Retinal pigment epithelial cell (primary cell): Measurements from ENCODE around the gene ANXA9.

Experiments used
- DNase-seq: peaks from one replicate; pipeline ENCODE4 v3.0.0-alpha.2; 2010; ENCODE audit warnings: low read depth
- H3K4me3 ChIP-seq: 2 replicates; pipeline ENCODE4 v1.5.1; 2011; ENCODE audit warnings: mild to moderate bottlenecking, low read length, control low read depth, moderate library complexity
- TF ChIP-seq, protein P1 (sequence below): conservative IDR thresholded peaks from 2 replicates; pipeline ENCODE4 v1.5.1; 2011; ENCODE audit warnings: low read depth, low read length, control low read depth, inconsistent platforms

The ANXA9 gene

DNA sequence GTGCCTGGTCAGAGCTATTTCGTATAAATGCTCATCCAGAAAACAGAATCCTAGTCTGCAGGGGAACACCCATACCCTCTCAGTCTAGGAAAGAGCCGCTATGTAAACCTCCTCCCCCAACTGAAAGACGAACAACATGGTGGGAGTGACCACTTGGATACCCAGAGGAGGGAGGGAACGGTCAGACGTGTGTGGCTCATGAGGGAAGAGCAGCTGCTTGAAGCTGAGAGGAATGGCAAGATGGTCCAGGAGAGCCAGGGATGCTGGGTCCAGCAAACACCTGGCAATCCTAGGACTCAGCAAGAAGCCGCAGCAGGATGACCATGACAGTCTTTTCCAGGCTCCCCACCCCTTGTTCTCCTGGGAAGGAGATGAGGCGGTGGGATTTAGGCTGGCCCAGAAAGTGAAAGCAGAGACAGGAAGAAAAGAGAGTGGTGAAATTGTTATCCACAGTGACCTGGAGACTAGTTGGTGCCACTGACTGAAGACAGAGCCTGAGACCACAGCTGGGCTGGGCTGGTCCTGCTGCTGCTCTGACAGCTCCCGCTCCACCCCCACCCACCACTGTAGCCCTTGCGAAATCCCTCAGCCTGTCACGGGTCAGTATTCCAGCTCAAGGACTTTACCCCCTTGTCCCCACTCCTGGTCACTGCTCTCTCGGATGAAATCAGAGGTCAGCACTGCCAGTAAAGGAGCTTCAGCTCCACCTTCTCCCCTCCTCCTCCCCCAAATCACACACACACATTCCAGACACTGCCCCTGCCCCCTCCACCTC lies 11.1 kb upstream of the ANXA9 start:
- no peak for DNase-seq
- peak overlapping the region; percentile 13 for H3K4me3 ChIP-seq

DNA sequence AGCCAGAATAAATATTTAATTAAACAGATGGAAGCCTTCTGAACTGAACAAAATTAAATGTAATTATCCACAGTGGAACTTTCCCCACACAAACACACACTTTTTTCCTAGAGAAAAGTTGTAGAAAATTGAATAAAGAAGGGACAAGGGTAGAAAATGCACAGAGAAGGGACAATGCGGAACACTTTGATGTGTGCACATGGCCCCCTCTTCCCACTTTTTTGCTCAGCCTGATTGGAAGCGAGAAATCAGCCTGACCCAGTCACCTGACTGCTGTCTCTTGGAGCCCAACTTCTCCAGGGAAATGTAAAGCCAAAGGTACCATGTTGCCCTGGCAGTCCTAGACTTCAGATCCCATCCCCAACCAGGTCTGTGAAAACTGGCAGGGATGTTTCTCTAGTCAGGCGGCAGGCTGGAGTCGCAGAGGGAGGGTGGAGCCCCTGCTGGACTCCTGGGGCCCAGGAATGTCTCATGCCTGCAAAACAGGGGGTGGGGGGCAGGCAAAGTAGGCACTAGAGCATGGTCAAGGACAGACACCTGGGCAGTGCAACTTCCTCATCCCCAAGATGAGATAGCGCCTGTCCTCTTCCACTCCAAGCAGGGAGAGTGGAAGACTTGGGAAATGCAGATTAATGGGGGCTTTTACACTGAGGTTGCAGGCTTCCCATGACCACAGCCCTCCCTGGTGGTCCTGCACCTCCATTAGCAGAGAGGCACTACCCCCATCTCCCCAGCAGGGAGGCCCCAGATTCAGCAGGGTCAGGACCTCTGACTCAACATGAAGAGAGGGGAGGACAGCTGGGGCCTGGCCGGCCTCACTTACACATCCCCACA lies 10.3 kb upstream of the ANXA9 start:
- TF ChIP-seq, protein P1, sequence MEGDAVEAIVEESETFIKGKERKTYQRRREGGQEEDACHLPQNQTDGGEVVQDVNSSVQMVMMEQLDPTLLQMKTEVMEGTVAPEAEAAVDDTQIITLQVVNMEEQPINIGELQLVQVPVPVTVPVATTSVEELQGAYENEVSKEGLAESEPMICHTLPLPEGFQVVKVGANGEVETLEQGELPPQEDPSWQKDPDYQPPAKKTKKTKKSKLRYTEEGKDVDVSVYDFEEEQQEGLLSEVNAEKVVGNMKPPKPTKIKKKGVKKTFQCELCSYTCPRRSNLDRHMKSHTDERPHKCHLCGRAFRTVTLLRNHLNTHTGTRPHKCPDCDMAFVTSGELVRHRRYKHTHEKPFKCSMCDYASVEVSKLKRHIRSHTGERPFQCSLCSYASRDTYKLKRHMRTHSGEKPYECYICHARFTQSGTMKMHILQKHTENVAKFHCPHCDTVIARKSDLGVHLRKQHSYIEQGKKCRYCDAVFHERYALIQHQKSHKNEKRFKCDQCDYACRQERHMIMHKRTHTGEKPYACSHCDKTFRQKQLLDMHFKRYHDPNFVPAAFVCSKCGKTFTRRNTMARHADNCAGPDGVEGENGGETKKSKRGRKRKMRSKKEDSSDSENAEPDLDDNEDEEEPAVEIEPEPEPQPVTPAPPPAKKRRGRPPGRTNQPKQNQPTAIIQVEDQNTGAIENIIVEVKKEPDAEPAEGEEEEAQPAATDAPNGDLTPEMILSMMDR, result no peak
- peak overlapping the region; percentile 13 for H3K4me3 ChIP-seq
- no peak for DNase-seq

More for the DNA sequence above, 11.1 kb upstream of the ANXA9 start:
- TF ChIP-seq, protein P1, result no peak

DNA sequence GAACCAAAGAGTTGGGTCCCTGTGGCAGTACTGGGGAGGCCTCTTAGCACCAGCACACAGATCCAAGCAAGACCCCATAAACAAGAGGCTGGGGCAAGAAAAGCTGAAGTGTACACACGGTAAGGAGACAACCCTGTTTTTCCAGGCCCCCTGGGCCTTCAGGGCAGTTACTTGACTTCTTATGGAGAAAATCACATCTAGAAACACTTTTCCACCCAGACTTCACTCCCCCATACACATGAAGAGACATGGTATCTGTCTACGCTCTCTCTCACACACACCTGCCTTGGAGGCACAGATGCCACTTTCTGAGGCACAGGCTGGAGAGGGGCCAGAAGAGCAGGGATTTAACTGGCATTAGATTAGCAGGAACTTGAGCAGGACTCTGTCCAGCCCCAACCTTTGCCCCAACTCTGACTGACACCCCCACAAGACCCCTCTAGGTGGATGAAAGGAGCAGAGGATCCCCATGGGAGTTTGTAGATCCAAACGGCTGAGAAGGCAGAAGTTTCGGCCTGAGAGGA lies 9.6 kb upstream of the ANXA9 start:
- no peak for DNase-seq
- peak overlapping the region; percentile 80 for H3K4me3 ChIP-seq
- TF ChIP-seq, protein P1, result no peak

DNA sequence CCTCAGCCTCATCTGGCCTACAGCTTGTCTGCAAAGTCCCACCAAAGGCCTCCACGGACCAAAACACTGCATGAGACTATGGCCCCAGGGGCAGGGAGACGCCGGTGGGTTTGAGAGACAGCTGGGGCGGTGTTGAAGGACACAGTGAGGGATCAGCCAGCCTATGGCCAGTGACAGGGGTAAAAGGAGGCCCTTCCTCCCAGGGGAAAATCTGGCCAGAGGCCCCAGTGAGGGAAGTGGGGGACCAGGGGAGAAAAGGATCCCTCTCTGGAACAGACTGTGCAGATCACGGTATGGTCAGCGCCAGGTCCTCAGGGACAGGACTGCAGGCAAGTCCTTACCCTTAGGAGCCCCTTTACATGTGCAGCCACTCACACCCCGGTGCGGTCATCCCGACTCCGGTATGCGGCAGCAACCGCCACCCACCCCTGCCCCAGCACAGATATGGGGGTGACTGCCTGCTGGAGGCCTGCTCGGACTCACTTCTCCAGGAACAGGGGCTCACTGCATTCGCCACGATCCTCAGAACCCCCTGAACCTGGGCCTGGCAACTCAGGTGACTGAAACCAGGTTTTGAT lies 8.7 kb upstream of the ANXA9 start:
- TF ChIP-seq, protein P1, result no peak
- no peak for DNase-seq
- H3K4me3 ChIP-seq, result peak overlapping the region; percentile 80

DNA sequence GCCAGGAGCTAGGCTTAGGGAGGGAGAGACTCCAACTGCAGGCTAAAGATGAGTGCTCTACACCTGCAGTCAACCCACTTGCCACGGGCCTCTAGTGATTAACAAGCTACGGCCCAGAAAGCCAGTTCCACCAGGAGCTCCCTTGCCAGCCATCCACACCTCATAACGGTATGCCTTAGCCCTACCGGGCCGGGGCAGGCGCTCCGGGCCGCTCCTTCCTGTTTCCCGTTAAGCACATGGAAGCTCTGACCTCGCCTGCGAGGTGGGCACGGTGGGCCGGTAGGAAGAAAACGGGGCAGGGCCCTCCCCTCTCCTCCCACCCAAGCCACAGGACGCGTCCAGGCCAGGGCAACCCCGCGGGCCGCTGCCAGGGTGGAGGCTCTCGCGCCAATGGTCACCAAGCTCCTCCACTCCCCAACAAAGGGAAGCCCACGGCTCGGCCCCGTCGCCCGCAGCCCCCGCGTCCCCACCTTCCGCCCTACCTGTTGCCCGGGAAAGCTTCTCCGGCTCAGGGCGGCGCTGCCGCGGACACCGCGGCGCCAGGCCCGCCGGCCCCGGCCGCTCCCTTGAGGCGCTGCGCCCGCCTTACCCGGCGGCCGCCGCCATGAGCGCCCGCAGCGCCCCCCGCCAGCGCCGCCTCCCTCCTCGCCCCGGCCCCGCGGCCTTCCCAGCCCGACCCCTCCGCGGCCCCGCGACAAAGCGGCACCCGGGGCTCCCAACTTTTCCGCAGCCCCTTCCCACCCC lies 8.1 kb upstream of the ANXA9 start:
- peak overlapping the region; percentile 80 for H3K4me3 ChIP-seq
- DNase-seq, result no peak
- TF ChIP-seq, protein P1, result no peak

DNA sequence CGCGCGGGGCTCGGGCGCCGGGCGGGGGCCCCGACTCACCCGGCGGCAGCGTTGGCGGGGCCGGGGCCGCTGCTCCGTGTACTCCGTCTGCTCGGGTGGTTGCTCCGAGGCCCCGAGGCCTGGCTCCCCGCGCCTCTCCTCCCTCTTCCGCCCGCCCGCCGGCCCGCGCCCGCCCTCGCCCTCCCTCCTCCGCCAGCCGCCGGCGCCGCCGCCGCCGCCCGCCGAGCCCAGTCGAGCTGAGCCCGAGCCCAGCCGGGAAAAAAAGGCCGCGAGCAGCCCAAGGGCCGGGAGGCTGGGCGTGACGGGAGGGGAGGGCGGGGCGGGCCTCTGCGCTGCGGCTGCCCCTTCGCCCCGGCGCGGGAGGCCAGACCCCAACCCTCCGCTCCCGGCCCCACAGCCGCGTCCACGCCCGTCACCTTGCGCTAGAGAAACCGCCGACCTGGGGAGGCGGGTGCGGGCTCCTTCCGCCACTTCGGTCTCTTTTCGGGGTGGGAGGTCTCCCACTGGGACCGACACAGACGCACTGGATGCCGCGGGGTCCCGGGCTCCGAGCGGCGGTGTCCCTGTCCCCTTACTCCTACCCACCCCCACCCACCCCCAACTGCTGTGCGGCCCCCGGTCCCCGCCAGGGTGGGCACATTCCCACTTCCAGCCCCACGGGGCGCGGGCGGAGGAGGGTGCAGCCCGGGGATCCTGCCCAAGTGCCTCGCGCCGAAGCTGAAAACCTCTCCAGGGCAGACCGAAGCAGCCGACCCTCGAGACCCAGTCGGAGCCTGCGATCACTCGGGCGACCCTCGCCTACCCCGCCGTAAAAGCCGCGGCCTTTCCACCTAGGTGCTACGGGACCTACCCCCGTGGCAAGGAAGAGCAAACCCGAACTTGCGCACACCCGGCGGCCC lies 7.3 kb upstream of the ANXA9 start, which contains the start of gene CERS2:
Gene CERS2, minus strand, starts transcription at position 256 of the 899 bp plus-strand sequence. CDS start 5,745 bp downstream, outside the sequence.
- TF ChIP-seq, protein P1, result no peak
- no peak for DNase-seq
- H3K4me3 ChIP-seq, result peak within 1 kb of the TSS; percentile 80
